Activated CD8-positive, alpha-beta memory T cell treated with anti-CD3 and anti-CD28 coated beads for 36 hours (primary cell): ENCODE data around the gene TSPAN9. TPM values are rescaled to one million over a fixed set of nuclear protein-coding genes. Genes with fewer than 3 reads are reported as not detected.
"Not testable (repeated sequence)": the region's sequence is repeated elsewhere in the genome, so short reads cannot be mapped to it uniquely, and the experiment has no call there.

Source experiments
- CTCF ChIA-PET: fragments of 350-600 bp; sonication (Branson Sonifier 250); formaldehyde crosslinking; loops from one replicate; lab custom pipeline; 2021; ENCODE audit warnings: antibody characterized with exemption; lab: Charles Lee
- POLR2A ChIA-PET: fragments of 350-600 bp; sonication (Branson Sonifier 250); formaldehyde crosslinking; loops from one replicate; lab custom pipeline; 2021; ENCODE audit warnings: antibody characterized with exemption; lab: Charles Lee
- total RNA-seq, 2 experiments: library from RNA; stranded (reverse); gene quantifications; one replicate each; pipeline ENCODE4 v1.2.3, GENCODE V29; 2021

Gene TSPAN9
- total RNA-seq, 2 experiments from 2014 or later: 0.29 to 0.40 TPM

DNA sequence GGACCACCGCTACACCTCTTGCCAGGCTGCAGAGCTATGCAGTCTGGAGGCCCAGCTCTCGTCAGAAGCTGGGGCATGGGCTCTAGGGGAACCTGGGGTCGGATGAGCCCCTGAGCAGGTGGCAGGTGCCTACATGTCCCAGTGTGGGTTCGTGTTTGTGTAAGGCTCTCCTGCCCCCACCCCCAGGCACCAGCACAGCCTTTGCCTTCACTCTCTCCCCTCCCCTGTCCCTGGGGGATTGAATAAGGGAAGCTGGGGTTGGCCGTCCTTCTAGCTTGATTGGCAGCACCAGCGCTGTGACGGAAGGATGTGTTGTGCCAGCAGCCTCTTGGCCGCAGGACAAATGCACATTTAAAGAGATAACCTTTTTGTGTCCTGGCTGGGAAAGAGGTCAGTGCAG, 34.8 kb upstream of the TSPAN9 start:
- CTCF ChIA-PET: interaction anchor here (0.8 to 1.1 kb wide), 3 partner anchors 28 to 197 kb away, joined by 3 to 6 read pairs (median 3); no protein-coding TSS in a partner anchor
- POLR2A ChIA-PET: no interaction called here

DNA sequence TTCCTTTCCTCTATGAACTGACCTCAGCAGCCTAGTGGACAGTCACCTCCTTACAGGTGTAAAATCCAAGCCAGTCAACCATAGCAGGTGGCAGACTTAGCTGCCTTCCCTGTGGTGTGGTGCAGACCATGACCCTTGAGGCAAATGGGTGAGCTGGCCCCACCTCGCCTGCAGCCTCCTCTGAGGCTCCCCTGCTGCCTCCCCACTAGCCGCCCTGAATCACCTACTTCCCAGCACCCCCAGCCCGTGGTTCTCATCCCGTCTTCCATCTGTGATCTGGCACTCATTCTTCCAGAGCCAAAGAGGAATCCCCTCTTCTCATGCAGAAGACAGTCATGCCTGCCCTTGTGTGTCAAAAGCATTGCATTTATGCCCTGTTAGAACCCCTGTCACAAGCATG, 34.4 kb upstream of the TSPAN9 start:
- ChIA-PET POLR2A (no interaction called here), CTCF (interaction anchor here (0.5 to 0.8 kb wide), 2 partner anchors 27 to 177 kb away, joined by 3 to 4 read pairs; no protein-coding TSS in a partner anchor)

GRCh38 chr12:3043406-3043805, 33.8 kb upstream of the TSPAN9 start:
- ChIA-PET CTCF (no interaction called here), POLR2A (no interaction called here)

DNA sequence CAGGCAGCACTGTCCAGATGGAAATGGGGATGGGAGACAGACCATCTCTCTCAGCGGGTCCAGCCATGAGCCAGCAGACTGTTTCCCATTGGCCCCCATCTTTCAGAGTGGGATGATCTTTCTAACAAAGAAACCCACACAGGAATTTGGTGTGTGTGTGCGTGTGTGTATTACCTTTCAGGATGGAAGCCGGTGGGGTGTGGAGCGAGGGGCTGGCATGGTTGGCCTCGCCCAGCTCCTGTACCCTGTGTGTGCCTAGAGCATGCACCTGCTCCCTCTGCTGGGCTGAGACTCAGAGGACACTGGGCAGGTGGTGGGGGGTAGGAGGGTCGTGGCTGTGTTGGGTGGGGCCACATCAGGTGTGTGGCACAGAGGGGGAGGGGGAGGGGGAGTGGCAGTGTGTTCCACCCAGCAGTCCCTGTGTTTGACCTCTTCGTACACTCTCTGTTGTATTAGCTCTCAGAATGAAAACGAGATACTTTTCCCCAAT, 33.0 kb upstream of the TSPAN9 start:
- CTCF ChIA-PET: no interaction called here
- POLR2A ChIA-PET: no interaction called here

GRCh38 chr12:3045494-3045893, 31.7 kb upstream of the TSPAN9 start:
- POLR2A ChIA-PET: no interaction called here
- CTCF ChIA-PET: no interaction called here

- CTCF ChIA-PET: no interaction called here
Observed at GRCh38 chr12:3045989-3046388, 31.2 kb upstream of the TSPAN9 start.

DNA sequence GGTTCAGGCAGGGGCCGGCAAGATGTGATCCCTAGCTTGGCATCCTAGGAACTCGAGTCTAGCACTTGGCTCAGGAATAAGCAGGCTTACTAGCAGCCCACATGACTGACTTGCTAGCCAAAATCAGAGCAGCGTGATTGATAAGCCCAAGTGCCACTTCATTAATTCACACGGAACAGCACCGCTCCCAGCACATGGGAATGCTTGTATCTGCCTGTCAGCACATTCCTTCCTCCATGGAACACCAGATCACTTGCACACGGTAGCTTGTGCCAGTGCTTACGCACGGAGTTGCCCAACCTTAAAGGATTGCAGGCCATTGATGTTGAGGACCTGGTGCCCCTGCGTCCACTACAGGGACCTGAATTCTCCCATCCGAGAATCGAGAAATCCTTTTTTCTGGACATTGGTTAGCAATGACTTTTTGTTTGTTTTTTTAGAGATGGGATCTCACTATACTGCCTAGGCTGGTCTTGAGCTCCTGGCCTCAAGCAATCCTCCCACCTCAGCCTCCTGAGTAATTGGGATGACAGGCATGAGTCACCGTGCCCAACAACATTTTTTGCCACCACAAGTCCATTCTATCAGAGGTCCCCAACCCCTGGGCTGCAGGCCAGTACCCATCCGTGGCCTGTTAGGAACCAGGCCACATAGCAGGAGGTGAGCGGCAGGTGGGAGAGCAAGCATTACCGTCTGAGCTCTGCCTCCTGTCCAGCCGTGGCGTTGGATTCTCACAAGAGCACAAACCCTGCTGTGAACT, 30.6 kb upstream of the TSPAN9 start:
- ChIA-PET CTCF (no interaction called here), POLR2A (no interaction called here)

More at GRCh38 chr12:3045989-3046388, 31.2 kb upstream of the TSPAN9 start:
- POLR2A ChIA-PET: no interaction called here

GRCh38 chr12:3047961-3048360, 29.2 kb upstream of the TSPAN9 start:
- POLR2A ChIA-PET: no interaction called here

DNA sequence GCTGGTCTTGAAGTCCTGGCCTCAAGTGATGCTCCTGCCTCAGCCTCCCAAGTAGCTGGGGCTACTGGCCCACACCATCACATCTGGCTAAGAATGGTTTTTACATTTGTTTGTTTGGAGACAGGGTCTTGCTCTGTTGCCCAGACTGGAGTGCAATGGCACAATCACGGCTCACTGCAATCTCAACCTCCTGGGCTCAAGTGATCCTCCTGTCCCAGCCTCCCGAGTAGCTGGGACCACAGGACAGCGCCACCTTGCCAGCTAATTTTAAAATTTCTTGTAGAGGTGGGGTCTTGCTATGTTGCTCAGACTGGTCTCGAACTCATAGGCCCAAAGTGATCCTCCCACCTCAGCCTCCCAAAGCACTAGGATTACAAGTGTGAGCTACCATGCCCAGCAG, 28.6 kb upstream of the TSPAN9 start:
- CTCF ChIA-PET: no interaction called here
- POLR2A ChIA-PET: no interaction called here

More at GRCh38 chr12:3047961-3048360, 29.2 kb upstream of the TSPAN9 start:
- CTCF ChIA-PET: no interaction called here

DNA sequence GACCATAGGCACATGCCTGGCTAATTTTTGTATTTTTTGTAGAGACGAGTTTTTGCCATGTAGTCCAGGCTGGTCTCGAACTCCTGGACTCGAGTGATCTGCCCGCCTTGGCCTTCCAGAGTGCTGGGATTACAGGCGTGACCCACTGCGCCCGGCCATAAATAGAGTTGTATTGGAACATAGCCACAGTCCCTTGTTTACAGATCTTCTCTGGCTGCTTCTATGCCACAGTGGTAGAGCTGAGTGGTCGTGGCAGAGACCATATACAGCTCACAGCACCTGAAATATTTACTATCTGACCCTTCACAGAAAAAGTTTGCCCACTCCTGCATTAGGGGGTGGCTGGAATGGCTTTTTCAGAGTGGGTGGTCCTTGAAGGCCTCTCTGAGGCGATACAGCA, 28.0 kb upstream of the TSPAN9 start:
- POLR2A ChIA-PET: no interaction called here
- CTCF ChIA-PET: no interaction called here

DNA sequence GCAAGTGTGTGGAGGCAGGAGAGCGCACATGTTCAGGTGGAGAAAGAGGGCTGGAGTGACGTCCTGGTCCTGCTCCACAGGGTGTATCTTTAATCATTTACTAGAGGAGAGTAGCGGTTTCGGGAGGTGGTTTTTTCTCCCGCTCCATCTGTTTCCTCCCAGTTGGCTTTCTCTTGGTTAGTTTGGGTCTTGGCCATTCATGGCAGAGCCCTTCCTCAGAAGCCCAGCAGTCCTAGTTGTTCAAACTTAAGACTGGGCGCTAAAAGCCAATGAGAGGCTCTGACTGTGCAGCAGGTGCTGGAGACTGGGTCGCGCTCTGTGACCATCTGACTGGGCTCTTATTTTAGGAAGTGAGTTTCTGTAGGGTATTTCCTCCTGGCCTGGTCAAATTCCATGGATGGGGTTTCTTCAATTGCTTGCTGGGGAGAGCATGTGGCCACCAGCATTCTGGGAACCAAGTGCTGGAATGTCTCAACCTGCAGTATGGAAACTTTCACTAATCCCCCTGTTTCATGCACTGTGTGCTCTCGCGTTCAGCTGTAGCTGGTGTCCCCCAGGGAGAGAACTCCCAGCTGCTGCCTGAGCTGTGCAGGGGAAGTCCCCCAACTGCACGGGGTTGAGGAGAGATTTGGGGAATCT, 27.4 kb upstream of the TSPAN9 start:
- ChIA-PET POLR2A (no interaction called here), CTCF (no interaction called here)

- ChIA-PET POLR2A (no interaction called here), CTCF (no interaction called here)
Observed at GRCh38 chr12:3054374-3054773, 22.8 kb upstream of the TSPAN9 start.

DNA sequence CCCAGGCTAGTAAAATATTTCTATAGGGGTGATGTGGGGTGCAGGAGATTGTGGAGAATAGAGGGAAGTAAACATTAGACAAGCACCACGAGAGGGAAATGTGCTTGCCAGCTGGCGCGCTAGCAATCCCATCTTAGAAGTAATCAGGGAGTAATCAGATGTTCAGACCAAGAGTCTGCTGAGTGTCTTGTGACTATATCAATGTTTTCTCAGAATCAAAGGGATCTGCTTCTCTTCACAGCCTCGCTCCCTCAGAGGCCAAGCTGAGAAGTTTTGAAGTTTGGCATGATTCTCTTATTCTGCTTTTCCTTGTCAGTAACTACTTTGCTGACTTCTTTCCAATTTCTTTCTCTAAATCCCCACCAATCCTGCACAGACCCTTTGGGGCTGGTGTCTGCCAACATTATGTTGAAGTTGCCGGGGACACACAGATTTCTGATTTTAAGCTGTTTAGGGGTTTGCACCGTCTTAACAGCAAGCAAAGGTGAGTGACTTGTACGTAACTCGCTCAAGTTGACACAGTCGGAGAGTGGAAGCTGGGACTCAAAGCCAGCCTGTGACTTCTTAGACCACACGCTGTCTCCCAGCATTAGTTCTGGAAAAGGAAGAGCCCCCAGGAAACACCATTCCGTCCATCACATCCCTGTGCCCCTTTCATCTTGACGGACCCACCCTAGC, 22.0 kb upstream of the TSPAN9 start:
- CTCF ChIA-PET: interaction anchor here (0.5 kb wide), 1 partner anchor 1266 kb away, joined by 3 read pairs; no protein-coding TSS in a partner anchor
- POLR2A ChIA-PET: no interaction called here

- ChIA-PET CTCF (interaction anchor here (0.5 kb wide), 1 partner anchor 1267 kb away, joined by 3 read pairs; no protein-coding TSS in a partner anchor), POLR2A (no interaction called here)
Observed at GRCh38 chr12:3055704-3056467, 21.3 kb upstream of the TSPAN9 start.

DNA sequence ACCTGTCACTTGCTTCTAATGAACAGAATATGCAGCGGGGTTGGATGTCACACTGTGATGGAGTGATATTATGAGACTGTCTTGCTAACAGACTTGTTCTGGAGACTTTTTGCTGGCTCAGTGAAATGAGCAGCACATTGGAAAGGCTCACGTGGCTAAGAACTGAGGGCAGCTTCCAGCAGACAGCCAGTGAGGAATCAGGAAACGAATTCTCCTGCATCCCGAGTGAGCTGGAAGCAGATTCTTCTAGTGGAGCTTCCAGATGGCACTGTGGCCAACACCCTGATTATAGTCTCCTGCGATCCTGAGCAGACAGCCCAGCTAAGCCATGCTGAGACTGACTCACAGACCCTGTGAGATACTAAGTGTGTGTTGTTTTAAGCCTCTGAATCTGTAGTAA, 16.1 kb upstream of the TSPAN9 start:
- CTCF ChIA-PET: no interaction called here

GRCh38 chr12:3061501-3062215, 15.5 kb upstream of the TSPAN9 start:
- POLR2A ChIA-PET: no interaction called here
- CTCF ChIA-PET: no interaction called here

More for the DNA sequence above, 16.1 kb upstream of the TSPAN9 start:
- POLR2A ChIA-PET: no interaction called here

GRCh38 chr12:3065300-3065699, 11.9 kb upstream of the TSPAN9 start:
- POLR2A ChIA-PET: no interaction called here
- CTCF ChIA-PET: no interaction called here

DNA sequence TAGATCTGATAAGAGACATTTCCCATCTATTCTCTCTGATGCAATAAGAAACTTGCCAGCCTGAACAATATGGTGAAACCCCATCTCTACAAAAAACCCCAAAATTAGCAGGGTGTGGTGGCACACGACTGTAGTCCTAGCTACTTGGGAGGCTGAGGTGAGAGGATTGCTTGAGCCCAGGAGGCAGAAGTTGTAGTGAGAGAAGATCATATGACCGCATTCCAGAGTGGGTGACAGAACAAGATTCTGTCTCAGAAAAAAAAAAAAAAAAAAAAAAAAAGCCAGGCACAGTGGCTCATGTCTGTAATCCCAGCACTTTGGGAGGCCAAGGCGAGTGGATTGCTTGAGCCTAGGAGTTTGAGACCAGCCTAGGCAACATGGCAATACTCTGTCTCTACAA, 11.3 kb upstream of the TSPAN9 start:
- POLR2A ChIA-PET: not testable (repeated sequence)
- CTCF ChIA-PET: interaction anchor here (0.7 kb wide), 1 partner anchor 174 kb away, joined by 4 read pairs; no protein-coding TSS in a partner anchor

- ChIA-PET POLR2A (no interaction called here), CTCF (interaction anchor here (1.4 kb wide), 1 partner anchor 27 kb away, joined by 3 read pairs; no protein-coding TSS in a partner anchor)
Observed at GRCh38 chr12:3069714-3070113, 7.5 kb upstream of the TSPAN9 start.
